ENCODE measurements around the gene ZNF679. TPM values are rescaled to one million over a fixed set of nuclear protein-coding genes. Genes with fewer than 3 reads are reported as not detected.

Gene ZNF679
- total RNA-seq (2022; extraction: Qiagen RNA extraction), result not detected in 5 replicates

GRCh38 chr7:64228174-64228573, at the start of gene ZNF679:
TSS of gene ZNF679 (plus strand) at chr7:64228474. CDS start at chr7:64249118, 20,644 bp downstream.

GRCh38 chr7:64206903-64207302, 21.4 kb upstream of the ZNF679 start, which contains the start of gene ZNF735:
TSS of gene ZNF735 (plus strand) at chr7:64207203. CDS start at chr7:64207203, 0 bp downstream.

GRCh38 chr7:64313740-64314491, 85.6 kb downstream of the ZNF679 start, which contains the start of gene ZNF736:
TSS of gene ZNF736 (plus strand) at chr7:64313961. CDS start at chr7:64314151, 190 bp downstream.

Other genes with a start within 250 kb of the ZNF679 start
- not detected in 5 replicates for gene ZNF722, start 229.6 kb upstream of the ZNF679 start, total RNA-seq (2022; extraction: Qiagen RNA extraction)
- gene ZNF727, start 183.0 kb upstream of the ZNF679 start, total RNA-seq (2022; extraction: Qiagen RNA extraction), result not detected in 5 replicates
- gene ZNF735, start 21.3 kb upstream of the ZNF679 start, total RNA-seq (2022; extraction: Qiagen RNA extraction), result not detected in 5 replicates
- 0.06 to 0.07 TPM in 2 of 5 replicates, not detected in the others for gene ZNF736, start 85.5 kb downstream of the ZNF679 start, total RNA-seq (2022; extraction: Qiagen RNA extraction)